Spleen (tissue), 11 donors: ENCODE measurements around the gene HOMER3. TPM values are rescaled to one million over a fixed set of nuclear protein-coding genes. Genes with fewer than 3 reads are reported as not detected.

Experiments
- DNase-seq: peaks from one replicate; pipeline ENCODE4 v3.0.0-alpha.2; 2020
- H3K27ac ChIP-seq, 8 donors: fragments of 200-600 bp; sonication (generic) in 7 of 8; 1 replicate in 4 of 8; 2 replicates in 4 of 8; pipeline versions ENCODE4 v1.5.0 to v1.8.0; 2016 to 2021; ENCODE audit warnings: inconsistent platforms in 4 of 8, mild to moderate bottlenecking in 4 of 8, moderate library complexity in 1 of 8
- H3K27me3 ChIP-seq, 7 donors: fragments of 200-600 bp; sonication (generic) in 6 of 7; replicated peaks in 1 of 7; 1 replicate in 4 of 7; 2 replicates in 3 of 7; pipeline versions ENCODE4 v1.5.0 to v1.8.0; 2016 to 2021; ENCODE audit warnings: inconsistent platforms in 3 of 7, mild to moderate bottlenecking in 1 of 7
- H3K36me3 ChIP-seq, 6 donors: fragments of 200-600 bp; sonication (generic) in 5 of 6; 1 replicate in 4 of 6; 2 replicates in 2 of 6; pipeline versions ENCODE4 v1.5.0 to v1.8.0; 2016 to 2021; ENCODE audit warnings: inconsistent platforms in 2 of 6
- H3K4me1 ChIP-seq, 6 donors: fragments of 200-600 bp; sonication (generic) in 5 of 6; 1 replicate in 3 of 6; 2 replicates in 3 of 6; pipeline versions ENCODE4 v1.5.0 to v1.8.0; 2016 to 2021; ENCODE audit warnings: inconsistent platforms in 3 of 6
- H3K4me3 ChIP-seq, 8 donors: fragments of 200-600 bp; sonication (generic) in 7 of 8; 1 replicate in 4 of 8; 2 replicates in 4 of 8; pipeline versions ENCODE4 v1.5.0 to v1.8.0; 2016 to 2021; ENCODE audit warnings: inconsistent platforms in 4 of 8, mild to moderate bottlenecking in 4 of 8, moderate library complexity in 2 of 8
- H3K9me3 ChIP-seq, 8 donors: fragments of 200-600 bp; sonication (generic) in 7 of 8; 1 replicate in 4 of 8; 2 replicates in 4 of 8; pipeline versions ENCODE4 v1.5.0 to v1.8.0; 2016 to 2021; ENCODE audit warnings: inconsistent platforms in 4 of 8
- CTCF ChIP-seq, 11 experiments: fragments of 200-600 bp in 7 of 11; fragments of 450-650 bp in 4 of 11; sonication (generic) in 4 of 11; IDR thresholded peaks in 8 of 11; conservative IDR thresholded peaks in 3 of 11; 1 replicate in 7 of 11; 2 replicates in 4 of 11; pipeline versions ENCODE4 v1.4.0 to v1.8.0; 2016 to 2021; ENCODE audit warnings: antibody characterized with exemption in 11 of 11, inconsistent platforms in 4 of 11, mild to moderate bottlenecking in 1 of 11
- POLR2A ChIP-seq, 3 donors: fragments of 450-650 bp; IDR thresholded peaks; one replicate each; pipeline ENCODE4 v1.5.1; 2017; ENCODE audit warnings: antibody characterized with exemption in 3 of 3, mild to moderate bottlenecking in 1 of 3
- POLR2AphosphoS5 ChIP-seq, 3 donors: sonication (generic); formaldehyde crosslinking; IDR thresholded peaks; one replicate each; pipeline ENCODE4 v1.5.1; 2017; ENCODE audit warnings: antibody characterized with exemption in 3 of 3
- WGBS, 5 donors: extraction: QIAGEN DNeasy Blood & Tissue Kit in 3 of 5; methylation state at CpG; one replicate each; pipeline versions ENCODE4 v1.1.5 to v1.1.7; 2013 to 2018; 5-methylcytosine and 5-hydroxymethylcytosine counted together
- intact Hi-C: fragments of 100-400 bp; cut with DNase I; formaldehyde crosslinking; loops from one replicate; pipeline ENCODE4 v1.15.0; 2023; ENCODE audit warnings: low total_unique reads
- polyA plus RNA-seq, 3 donors: library from polyadenylated mRNA; stranded (reverse); fragments of 200-250 nt; gene quantifications; one replicate each; pipeline ENCODE4 v1.2.1, GENCODE V29; 2013
- total RNA-seq, 7 donors: library from RNA; depleted of rRNA in 3 of 7; stranded (reverse); fragments of >200 nt in 3 of 7; fragmentation: NEBNext Ultra II Directional in 4 of 7; extraction: Animal tissue kit (Norgen Biotek cat#: 25700) in 4 of 7; gene quantifications; one replicate each; pipeline versions ENCODE4 v1.1.0 to v1.2.1, GENCODE V29; 2016 to 2021
- donor health status: healthy with polysubstance abuse.
- donor health status: DM: no; HTN: no; CAD: no; lungs with moderate emphysema.
- donor health status: DM: no; HTN: no; CAD: no.
- donor health status: Bipolar disorder and iron deficiency.
- donor health status: healthy.
- donor health status: DM: no; HTN: no; CAD: no.
- donor health status: DM: yes; HTN: yes; CAD: no.

The HOMER3 gene
- total and polyA plus RNA-seq, 10 donors, result 22.4 to 279 (median 86.5) TPM

GRCh38 chr19:18895824-18896341, 45.1 kb downstream of the HOMER3 start, which contains the start of gene CERS1:
Gene CERS1, minus strand, starts transcription at chr19:18896158. Its CDS starts 86 bp downstream, at chr19:18896072.
- Histone ChIP-seq H3K4me3 (peak within 1 kb of the TSS; percentile 12 to 67 (median 33)), H3K9me3 (no peaks in the 10 kb centered on the region)
- WGBS, 5 donors, result 0 to 1% (median 1%) methylated on average over 37 to 89 of the region's 89 CpGs; no CpG with 5 or more reads in 1 of the 5 donors

GRCh38 chr19:18895038-18895823, 45.8 kb downstream of the HOMER3 start:
- H3K27ac ChIP-seq, result no peak overlapping the region
- H3K4me3 ChIP-seq, result peak overlapping the region; percentile 12 to 67 (median 33)
- intact Hi-C loops, result no loop called here
- peak in 7 of 11 experiments; percentile 9 to 39 (median 27) for TF ChIP-seq CTCF (IDR thresholded peaks at IDR 0.05 in 8 of 11, conservative IDR thresholded peaks at IDR 0.05 in 3 of 11)
- TF ChIP-seq POLR2A (IDR thresholded peaks at IDR 0.05), result no peak
- peak in 1 of 3 donors; percentile 12 for TF ChIP-seq POLR2AphosphoS5 (IDR thresholded peaks at IDR 0.05)
- no peaks in the 10 kb centered on the region for H3K9me3 ChIP-seq
- H3K36me3 ChIP-seq, result peaks cover 0 to 23% (median 16%) of the 10 kb centered on the region in 6 donors
- peaks cover 7 to 29% (median 17%) of the 10 kb centered on the region in 6 donors for H3K4me1 ChIP-seq
- 1 to 2% (median 1%) methylated on average over 26 to 72 of the region's 72 CpGs for WGBS, 5 donors
- H3K27me3 ChIP-seq, result peaks cover 4 to 58% (median 28%) of the 10 kb centered on the region in 7 donors
- DNase-seq, result peak; percentile 75

More at GRCh38 chr19:18895824-18896341, 45.1 kb downstream of the HOMER3 start, which contains the start of gene CERS1:
- H3K27ac ChIP-seq, result no peak within 1 kb of the TSS
- peaks cover 4 to 58% (median 28%) of the 10 kb centered on the region in 7 donors for H3K27me3 ChIP-seq
- TF ChIP-seq POLR2AphosphoS5 (IDR thresholded peaks at IDR 0.05) (no peak), CTCF (IDR thresholded peaks at IDR 0.05 in 8 of 11, conservative IDR thresholded peaks at IDR 0.05 in 3 of 11) (no peak), POLR2A (IDR thresholded peaks at IDR 0.05) (no peak)
- H3K4me1 ChIP-seq, result peaks cover 7 to 29% (median 17%) of the 10 kb centered on the region in 6 donors
- intact Hi-C loops, result no loop called here
- H3K36me3 ChIP-seq, result peaks cover 0 to 29% (median 22%) of the 10 kb centered on the region in 6 donors
- no peak for DNase-seq

- WGBS, 5 donors, result 11 to 23% (median 21%) methylated on average over 10 to 28 of the region's 28 CpGs
- TF ChIP-seq POLR2AphosphoS5 (IDR thresholded peaks at IDR 0.05) (no peak), CTCF (IDR thresholded peaks at IDR 0.05 in 8 of 11, conservative IDR thresholded peaks at IDR 0.05 in 3 of 11) (no peak), POLR2A (IDR thresholded peaks at IDR 0.05) (no peak)
- Histone ChIP-seq H3K27me3 (peaks cover 4 to 62% (median 28%) of the 10 kb centered on the region in 7 donors), H3K4me1 (peaks cover 7 to 29% (median 17%) of the 10 kb centered on the region in 6 donors), H3K36me3 (peaks cover 0 to 15% (median 8%) of the 10 kb centered on the region in 6 donors), H3K4me3 (peak overlapping the region in 4 of 8 donors; percentile 32 to 67 (median 42)), H3K27ac (no peak overlapping the region), H3K9me3 (no peaks in the 10 kb centered on the region)
- peak; percentile 45 for DNase-seq
- intact Hi-C loops, result no loop called here
Observed at GRCh38 chr19:18894254-18895037, 46.6 kb downstream of the HOMER3 start.
